ENCODE data around the gene RRAS2. TPM values are rescaled to one million over a fixed set of nuclear protein-coding genes. Genes with fewer than 3 reads are reported as not detected.
"Not testable (repeated sequence)": the region's sequence is repeated elsewhere in the genome, so short reads cannot be mapped to it uniquely, and the experiment has no call there.

The RRAS2 gene
- polyA plus RNA-seq, 1 of the 3 experiments (the other 2 are of a cell fraction) = 53.3 TPM

DNA sequence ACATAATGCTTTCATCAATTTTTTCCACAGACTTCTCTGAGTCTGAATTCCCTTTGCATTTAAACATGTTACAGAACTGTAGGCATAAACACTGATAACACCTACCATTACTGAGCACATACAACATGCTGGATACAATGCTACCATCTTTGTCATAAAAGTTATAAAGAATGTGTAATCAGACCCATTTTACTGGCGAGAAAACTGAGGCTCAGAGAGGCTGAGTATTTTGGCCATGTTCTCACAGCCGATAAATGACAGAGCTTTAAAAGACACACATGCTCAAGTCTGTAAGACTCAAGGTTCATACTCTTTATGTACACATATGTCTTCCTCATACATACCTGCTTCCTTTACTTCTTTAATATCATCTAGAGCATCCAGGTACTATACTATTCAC lies 2.6 kb downstream of the RRAS2 start:
- Histone ChIP-seq H3K9ac (no peak overlapping the region), H3K27ac (ENCODE audit: low read depth in 2 of 2, low read length in 1 of 2) (no peak overlapping the region), H4K20me1 (ENCODE audit: insufficient read depth) (peaks cover 61% of the 10 kb centered on the region), H3K36me3 (replicated peaks in 1 of 2; ENCODE audit: control insufficient read depth in 1 of 2, insufficient read depth in 2 of 2, low read length in 1 of 2) (peaks cover 0 to 14% of the 10 kb centered on the region in 2 experiments), H3K4me2 (peak overlapping the region; percentile 89), H3K9me3 (peaks cover 3% of the 10 kb centered on the region; the same call in 1 of the 2 replicates), H3K27me3 (ENCODE audit: insufficient read depth) (no peaks in the 10 kb centered on the region), H3K4me1 (ENCODE audit: control insufficient read depth in 1 of 2, insufficient read depth in 2 of 2, low read depth in 1 of 2, low read length in 1 of 2) (peaks cover 0 to 6% of the 10 kb centered on the region in 2 experiments; a peak in 2 of 4 replicates), H3F3A (replicated peaks; ENCODE audit: insufficient read depth) (peaks cover 11% of the 10 kb centered on the region), H3K4me3 (ENCODE audit: low read depth in 2 of 2, low read length in 1 of 2) (peak overlapping the region in 1 of 2 experiments; percentile 75; a peak in 2 of 4 replicates), H2AFZ (ENCODE audit: low read depth) (no peak overlapping the region), H3K79me2 (ENCODE audit: insufficient read depth) (peaks cover 74% of the 10 kb centered on the region), H3K9me2 (no peaks in the 10 kb centered on the region)
- TF ChIP-seq EP300 (IDR thresholded peaks at IDR 0.05; ENCODE audit: borderline replicate concordance in 1 of 2, low read depth in 1 of 2, low read length in 1 of 2) (no peak), MEF2A (IDR thresholded peaks at IDR 0.05; ENCODE audit: borderline replicate concordance, low read depth) (no peak), FOSL2 (IDR thresholded peaks at IDR 0.05; ENCODE audit: borderline replicate concordance, low read depth) (no peak), RAD21 (IDR thresholded peaks at IDR 0.05; ENCODE audit: low read length) (no peak), RFX5 (IDR thresholded peaks at IDR 0.05; ENCODE audit: low read length) (no peak), PBX3 (IDR thresholded peaks at IDR 0.05) (no peak), USF1 (IDR thresholded peaks at IDR 0.05; ENCODE audit: borderline replicate concordance, low read depth) (no peak), MXI1 (IDR thresholded peaks at IDR 0.05; ENCODE audit: low read depth, low read length) (no peak), RXRA (IDR thresholded peaks at IDR 0.05; ENCODE audit: borderline replicate concordance, low read depth) (no peak), GATA2 (CRISPR knock-in tag; IDR thresholded peaks at IDR 0.05) (no peak), TCF12 (IDR thresholded peaks at IDR 0.05) (no peak), SIN3A (IDR thresholded peaks at IDR 0.05; ENCODE audit: borderline replicate concordance, low read depth, low read length) (no peak), TEAD4 (IDR thresholded peaks at IDR 0.05; ENCODE audit: borderline replicate concordance, insufficient read depth) (no peak), TAF1 (IDR thresholded peaks at IDR 0.05; ENCODE audit: borderline replicate concordance, low read depth, low read length) (no peak), FOXM1 (IDR thresholded peaks at IDR 0.05; ENCODE audit: low read depth) (no peak)
- TF ChIP-seq, protein P1, sequence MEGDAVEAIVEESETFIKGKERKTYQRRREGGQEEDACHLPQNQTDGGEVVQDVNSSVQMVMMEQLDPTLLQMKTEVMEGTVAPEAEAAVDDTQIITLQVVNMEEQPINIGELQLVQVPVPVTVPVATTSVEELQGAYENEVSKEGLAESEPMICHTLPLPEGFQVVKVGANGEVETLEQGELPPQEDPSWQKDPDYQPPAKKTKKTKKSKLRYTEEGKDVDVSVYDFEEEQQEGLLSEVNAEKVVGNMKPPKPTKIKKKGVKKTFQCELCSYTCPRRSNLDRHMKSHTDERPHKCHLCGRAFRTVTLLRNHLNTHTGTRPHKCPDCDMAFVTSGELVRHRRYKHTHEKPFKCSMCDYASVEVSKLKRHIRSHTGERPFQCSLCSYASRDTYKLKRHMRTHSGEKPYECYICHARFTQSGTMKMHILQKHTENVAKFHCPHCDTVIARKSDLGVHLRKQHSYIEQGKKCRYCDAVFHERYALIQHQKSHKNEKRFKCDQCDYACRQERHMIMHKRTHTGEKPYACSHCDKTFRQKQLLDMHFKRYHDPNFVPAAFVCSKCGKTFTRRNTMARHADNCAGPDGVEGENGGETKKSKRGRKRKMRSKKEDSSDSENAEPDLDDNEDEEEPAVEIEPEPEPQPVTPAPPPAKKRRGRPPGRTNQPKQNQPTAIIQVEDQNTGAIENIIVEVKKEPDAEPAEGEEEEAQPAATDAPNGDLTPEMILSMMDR (IDR thresholded peaks at IDR 0.05) = no peak
- TF ChIP-seq, protein P2, sequence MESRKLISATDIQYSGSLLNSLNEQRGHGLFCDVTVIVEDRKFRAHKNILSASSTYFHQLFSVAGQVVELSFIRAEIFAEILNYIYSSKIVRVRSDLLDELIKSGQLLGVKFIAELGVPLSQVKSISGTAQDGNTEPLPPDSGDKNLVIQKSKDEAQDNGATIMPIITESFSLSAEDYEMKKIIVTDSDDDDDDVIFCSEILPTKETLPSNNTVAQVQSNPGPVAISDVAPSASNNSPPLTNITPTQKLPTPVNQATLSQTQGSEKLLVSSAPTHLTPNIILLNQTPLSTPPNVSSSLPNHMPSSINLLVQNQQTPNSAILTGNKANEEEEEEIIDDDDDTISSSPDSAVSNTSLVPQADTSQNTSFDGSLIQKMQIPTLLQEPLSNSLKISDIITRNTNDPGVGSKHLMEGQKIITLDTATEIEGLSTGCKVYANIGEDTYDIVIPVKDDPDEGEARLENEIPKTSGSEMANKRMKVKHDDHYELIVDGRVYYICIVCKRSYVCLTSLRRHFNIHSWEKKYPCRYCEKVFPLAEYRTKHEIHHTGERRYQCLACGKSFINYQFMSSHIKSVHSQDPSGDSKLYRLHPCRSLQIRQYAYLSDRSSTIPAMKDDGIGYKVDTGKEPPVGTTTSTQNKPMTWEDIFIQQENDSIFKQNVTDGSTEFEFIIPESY (IDR thresholded peaks at IDR 0.05; ENCODE audit: borderline replicate concordance, low read depth) = no peak
- TF ChIP-seq, protein P3, sequence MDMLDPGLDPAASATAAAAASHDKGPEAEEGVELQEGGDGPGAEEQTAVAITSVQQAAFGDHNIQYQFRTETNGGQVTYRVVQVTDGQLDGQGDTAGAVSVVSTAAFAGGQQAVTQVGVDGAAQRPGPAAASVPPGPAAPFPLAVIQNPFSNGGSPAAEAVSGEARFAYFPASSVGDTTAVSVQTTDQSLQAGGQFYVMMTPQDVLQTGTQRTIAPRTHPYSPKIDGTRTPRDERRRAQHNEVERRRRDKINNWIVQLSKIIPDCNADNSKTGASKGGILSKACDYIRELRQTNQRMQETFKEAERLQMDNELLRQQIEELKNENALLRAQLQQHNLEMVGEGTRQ (IDR thresholded peaks at IDR 0.05; ENCODE audit: borderline replicate concordance, low read depth, low read length) = no peak
- TF ChIP-seq, protein P4, sequence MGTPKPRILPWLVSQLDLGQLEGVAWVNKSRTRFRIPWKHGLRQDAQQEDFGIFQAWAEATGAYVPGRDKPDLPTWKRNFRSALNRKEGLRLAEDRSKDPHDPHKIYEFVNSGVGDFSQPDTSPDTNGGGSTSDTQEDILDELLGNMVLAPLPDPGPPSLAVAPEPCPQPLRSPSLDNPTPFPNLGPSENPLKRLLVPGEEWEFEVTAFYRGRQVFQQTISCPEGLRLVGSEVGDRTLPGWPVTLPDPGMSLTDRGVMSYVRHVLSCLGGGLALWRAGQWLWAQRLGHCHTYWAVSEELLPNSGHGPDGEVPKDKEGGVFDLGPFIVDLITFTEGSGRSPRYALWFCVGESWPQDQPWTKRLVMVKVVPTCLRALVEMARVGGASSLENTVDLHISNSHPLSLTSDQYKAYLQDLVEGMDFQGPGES (IDR thresholded peaks at IDR 0.05; ENCODE audit: low read depth, low read length) = no peak
- ChIA-PET CTCF (no interaction called here), POLR2A (no interaction called here)
- WGBS (ENCODE audit: low lambda C conversion rate) = 100% methylated on average over 2 of the region's 2 CpGs
- no peak for DNase-seq

- H3K9me3 ChIP-seq; H2AFZ ChIP-seq (ENCODE audit: low read depth); CTCF ChIA-PET; H3K27me3 ChIP-seq (ENCODE audit: insufficient read depth); H3K9ac ChIP-seq; H3K9me2 ChIP-seq; H3K4me3 ChIP-seq (ENCODE audit: low read depth in 2 of 2, low read length in 1 of 2); POLR2A ChIA-PET; H3K4me1 ChIP-seq (ENCODE audit: control insufficient read depth in 1 of 2, insufficient read depth in 2 of 2, low read depth in 1 of 2, low read length in 1 of 2); DNase-seq; H3K27ac ChIP-seq (ENCODE audit: low read depth in 2 of 2, low read length in 1 of 2): not testable (repeated sequence)
- H4K20me1 ChIP-seq (ENCODE audit: insufficient read depth) = peaks cover 78% of the 10 kb centered on the region
- peaks cover 92% of the 10 kb centered on the region for H3K79me2 ChIP-seq (ENCODE audit: insufficient read depth)
- WGBS (ENCODE audit: low lambda C conversion rate) = 98% methylated on average over 7 of the region's 7 CpGs
- H3K4me2 ChIP-seq = peak overlapping the region; percentile 89; the same call in 1 of the 2 replicates
- H3F3A ChIP-seq (replicated peaks; ENCODE audit: insufficient read depth) = peaks cover 11% of the 10 kb centered on the region
- H3K36me3 ChIP-seq (replicated peaks in 1 of 2; ENCODE audit: control insufficient read depth in 1 of 2, insufficient read depth in 2 of 2, low read length in 1 of 2) = peaks cover 0 to 30% of the 10 kb centered on the region in 2 experiments
Measured at GRCh38 chr11:14354604-14355003, 4.4 kb downstream of the RRAS2 start.

Data from SK-N-SH (cell line).